Measurements from ENCODE around the gene WDR37. TPM values are rescaled to one million over a fixed set of nuclear protein-coding genes. Genes with fewer than 3 reads are reported as not detected.

Gene WDR37
- total and polyA plus RNA-seq, 4 donors: 3.9 to 25.9 (median 14.4) TPM

DNA sequence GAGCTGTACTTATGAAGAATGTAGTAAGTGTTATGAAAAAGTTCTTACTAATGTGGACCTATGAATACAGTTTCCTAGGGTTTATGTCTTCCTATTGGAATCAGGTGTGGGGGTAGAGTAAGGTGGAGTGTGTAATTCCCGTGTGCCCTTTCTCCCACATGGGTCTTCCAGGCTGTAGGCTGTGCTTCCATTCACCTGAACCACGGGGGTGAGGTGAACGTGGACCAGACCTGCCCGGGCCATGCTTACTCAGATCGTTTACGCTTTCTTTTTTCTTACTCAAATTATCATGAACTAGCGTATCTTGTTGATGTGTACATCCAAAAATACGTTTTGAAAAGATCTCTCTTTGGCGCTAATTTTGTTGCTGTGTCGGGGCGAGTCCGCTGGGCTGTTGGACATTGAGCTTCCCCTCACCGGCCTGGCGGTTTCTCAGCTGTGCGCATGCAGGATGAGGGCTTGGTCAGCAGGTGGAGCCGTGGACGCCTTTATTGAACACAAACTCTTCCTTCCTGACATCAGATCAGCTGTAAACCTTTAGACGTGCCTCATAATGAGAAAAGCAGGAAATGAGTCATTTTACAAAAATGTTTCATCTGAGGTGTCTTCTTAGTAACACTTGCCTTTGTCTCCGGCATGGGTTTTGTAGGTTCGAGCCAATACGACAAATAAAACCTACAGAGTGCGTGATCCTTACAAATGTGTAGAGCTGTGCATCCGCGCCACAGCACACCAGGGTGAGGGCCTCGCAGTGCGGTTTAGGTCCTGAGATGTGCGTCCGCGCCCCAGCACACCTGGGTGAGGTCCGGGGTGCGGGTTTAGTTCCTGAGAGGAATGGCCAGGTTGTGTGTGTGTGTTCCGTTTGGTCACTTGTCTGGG is 53.8 kb downstream of the WDR37 start:
- DNase-seq (no peak), ATAC-seq (ENCODE audit: low FRiP score) (no peak)
- peaks cover 0 to 10% of the 10 kb centered on the region in 2 donors for H3K36me3 ChIP-seq (ENCODE audit: control insufficient read depth in 1 of 2, insufficient read depth in 2 of 2, low read length in 1 of 2)
- H3K9me3 ChIP-seq (ENCODE audit: control insufficient read depth, low read length): no peaks in the 10 kb centered on the region
- no peaks in the 10 kb centered on the region for H3K27me3 ChIP-seq (ENCODE audit: control insufficient read depth in 1 of 2, insufficient read depth in 2 of 2, low read length in 1 of 2)
- no peak overlapping the region for H3K4me3 ChIP-seq (ENCODE audit: low read length in 2 of 2)
- no peak overlapping the region for H3K27ac ChIP-seq (ENCODE audit: low read depth in 1 of 2, low read length in 2 of 2)
- no peaks in the 10 kb centered on the region for H3K4me1 ChIP-seq (ENCODE audit: control insufficient read depth in 1 of 2, insufficient read depth in 2 of 2, low read length in 2 of 2)
- WGBS, 2 donors: 84 to 85% methylated on average over 32 of the region's 32 CpGs
- intact Hi-C loops (cut with DNase I): no loop called here

DNA sequence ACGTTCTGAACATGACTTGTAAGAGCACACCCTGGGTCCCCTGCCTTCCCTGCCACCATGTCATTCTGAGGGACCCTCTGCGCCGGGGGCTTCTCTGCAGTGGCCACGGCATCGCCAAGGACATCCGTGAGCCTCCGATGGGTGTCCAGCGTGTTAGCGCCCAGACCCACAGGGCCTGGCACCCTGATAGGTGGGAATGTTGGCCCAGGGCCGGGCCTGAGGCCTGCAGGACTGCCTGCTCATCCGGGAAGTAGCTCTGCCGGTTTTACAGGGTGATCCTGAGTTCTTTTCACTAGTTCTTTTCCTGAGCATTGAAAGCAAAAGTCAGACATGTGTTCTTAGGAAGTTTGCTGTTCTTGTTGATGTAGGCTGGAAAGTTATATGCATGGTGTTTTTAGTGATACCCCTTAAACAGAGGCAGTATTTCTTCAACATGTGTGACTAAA is 54.5 kb downstream of the WDR37 start:
- 79 to 84% methylated on average over 12 of the region's 12 CpGs for WGBS, 2 donors
- Histone ChIP-seq H3K9me3 (ENCODE audit: control insufficient read depth, low read length) (no peaks in the 10 kb centered on the region), H3K4me3 (ENCODE audit: low read length in 2 of 2) (no peak overlapping the region), H3K27me3 (ENCODE audit: control insufficient read depth in 1 of 2, insufficient read depth in 2 of 2, low read length in 1 of 2) (no peaks in the 10 kb centered on the region), H3K27ac (ENCODE audit: low read depth in 1 of 2, low read length in 2 of 2) (no peak overlapping the region), H3K4me1 (ENCODE audit: control insufficient read depth in 1 of 2, insufficient read depth in 2 of 2, low read length in 2 of 2) (no peaks in the 10 kb centered on the region), H3K36me3 (ENCODE audit: control insufficient read depth in 1 of 2, insufficient read depth in 2 of 2, low read length in 1 of 2) (peaks cover 0 to 10% of the 10 kb centered on the region in 2 donors)
- ATAC-seq (ENCODE audit: low FRiP score) (no peak), DNase-seq (no peak)
- intact Hi-C loops (cut with DNase I): no loop called here

DNA sequence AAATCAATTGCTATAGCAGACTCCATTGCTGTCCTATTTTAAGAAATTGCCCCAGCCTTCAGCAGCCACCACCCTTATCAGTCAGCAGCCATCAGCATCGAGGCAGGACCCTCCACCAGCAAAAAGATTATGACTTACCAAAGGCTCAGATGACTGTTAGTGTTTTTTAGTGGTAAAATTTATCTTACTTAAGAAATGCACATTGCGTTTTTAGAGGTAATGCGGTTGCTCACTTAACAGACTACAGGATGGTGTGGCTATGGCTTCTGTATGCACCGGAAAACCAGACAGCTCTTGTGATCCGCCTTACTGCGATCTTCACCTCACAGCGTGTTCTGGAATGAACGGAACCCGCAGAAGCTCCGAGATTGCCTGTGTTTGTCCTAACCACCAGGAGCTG is 58.1 kb downstream of the WDR37 start:
- no peak for DNase-seq
- H3K4me1 ChIP-seq (ENCODE audit: control insufficient read depth in 1 of 2, insufficient read depth in 2 of 2, low read length in 2 of 2): no peaks in the 10 kb centered on the region
- 82 to 88% methylated on average over 10 of the region's 10 CpGs for WGBS, 2 donors
- ATAC-seq (ENCODE audit: low FRiP score): no peak
- peaks cover 0 to 9% of the 10 kb centered on the region in 2 donors for H3K36me3 ChIP-seq (ENCODE audit: control insufficient read depth in 1 of 2, insufficient read depth in 2 of 2, low read length in 1 of 2)
- H3K4me3 ChIP-seq (ENCODE audit: low read length in 2 of 2): no peak overlapping the region
- H3K9me3 ChIP-seq (ENCODE audit: control insufficient read depth, low read length): no peaks in the 10 kb centered on the region
- intact Hi-C loops (cut with DNase I): no loop called here
- no peak overlapping the region for H3K27ac ChIP-seq (ENCODE audit: low read depth in 1 of 2, low read length in 2 of 2)
- H3K27me3 ChIP-seq (ENCODE audit: control insufficient read depth in 1 of 2, insufficient read depth in 2 of 2, low read length in 1 of 2): no peaks in the 10 kb centered on the region

DNA sequence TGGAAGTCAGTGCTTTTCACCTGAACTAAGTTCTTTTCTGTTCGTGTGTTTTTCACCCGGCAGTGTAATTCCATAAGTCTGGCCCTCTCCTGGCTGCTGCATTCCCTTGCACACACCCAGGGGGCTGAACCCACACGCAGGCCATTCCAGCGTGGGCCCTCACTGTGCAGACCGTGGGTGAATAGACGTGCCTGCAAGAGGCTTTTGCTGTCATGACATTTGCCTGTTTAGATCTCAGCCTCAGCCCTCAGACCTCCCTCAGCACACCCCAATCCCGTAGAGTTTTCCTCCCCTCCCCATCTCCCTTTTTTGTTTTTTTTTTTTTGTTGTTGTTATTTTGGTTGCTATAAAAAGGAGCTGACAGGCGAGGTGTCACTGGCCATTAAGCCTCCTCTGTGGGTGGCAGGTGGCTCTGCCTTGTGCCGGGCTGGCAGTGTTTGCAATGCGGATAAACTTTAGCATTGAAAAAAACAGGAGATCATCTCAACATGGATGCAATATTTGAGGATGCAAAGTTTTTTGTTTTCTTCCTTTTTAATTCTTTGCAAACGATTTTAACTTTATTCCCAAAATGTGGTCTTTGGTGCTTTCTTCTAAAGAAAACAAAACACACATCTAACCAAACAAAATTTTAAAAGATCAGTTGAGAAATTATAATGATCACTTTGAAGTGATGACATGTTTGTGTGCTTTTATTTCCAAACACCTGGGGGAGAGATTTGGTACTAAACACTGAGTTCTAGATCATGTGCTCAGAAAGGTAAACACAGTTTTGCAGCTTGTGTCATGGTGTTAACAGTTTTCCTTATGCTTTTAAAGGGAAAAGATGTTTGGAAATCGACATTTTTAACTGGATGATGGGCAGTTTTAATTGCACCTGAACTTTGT is 58.8 kb downstream of the WDR37 start:
- H3K36me3 ChIP-seq (ENCODE audit: control insufficient read depth in 1 of 2, insufficient read depth in 2 of 2, low read length in 1 of 2): peaks cover 0 to 9% of the 10 kb centered on the region in 2 donors
- H3K27me3 ChIP-seq (ENCODE audit: control insufficient read depth in 1 of 2, insufficient read depth in 2 of 2, low read length in 1 of 2): no peaks in the 10 kb centered on the region
- no peak overlapping the region for H3K27ac ChIP-seq (ENCODE audit: low read depth in 1 of 2, low read length in 2 of 2)
- ATAC-seq (ENCODE audit: low FRiP score): no peak
- DNase-seq: no peak
- WGBS, 2 donors: 66 to 68% methylated on average over 12 of the region's 12 CpGs
- intact Hi-C loops (cut with DNase I): no loop called here
- no peak overlapping the region for H3K4me3 ChIP-seq (ENCODE audit: low read length in 2 of 2)
- no peaks in the 10 kb centered on the region for H3K9me3 ChIP-seq (ENCODE audit: control insufficient read depth, low read length)
- no peaks in the 10 kb centered on the region for H3K4me1 ChIP-seq (ENCODE audit: control insufficient read depth in 1 of 2, insufficient read depth in 2 of 2, low read length in 2 of 2)

DNA sequence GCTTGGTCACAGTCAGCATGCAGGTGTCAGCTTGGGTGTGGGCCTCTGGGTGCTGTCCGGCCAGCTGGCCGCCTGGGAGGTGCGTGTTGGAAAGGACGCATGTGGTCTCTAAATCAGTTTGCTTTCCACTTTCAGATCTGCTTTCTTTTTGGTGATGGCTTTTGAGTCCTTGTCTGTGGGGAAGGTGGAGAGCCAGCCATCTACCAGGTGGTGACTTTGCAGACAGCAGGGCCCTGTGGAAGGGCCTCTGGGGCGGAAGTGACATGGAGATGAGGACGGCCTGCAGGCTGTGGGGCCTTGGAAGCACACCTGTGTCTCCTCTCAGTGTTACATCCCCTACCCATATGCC is 59.4 kb downstream of the WDR37 start:
- intact Hi-C loops (cut with DNase I): no loop called here
- WGBS, 2 donors: 84 to 89% methylated on average over 6 of the region's 6 CpGs
- ATAC-seq (ENCODE audit: low FRiP score): no peak
- Histone ChIP-seq H3K27me3 (ENCODE audit: control insufficient read depth in 1 of 2, insufficient read depth in 2 of 2, low read length in 1 of 2) (no peaks in the 10 kb centered on the region), H3K4me3 (ENCODE audit: low read length in 2 of 2) (no peak overlapping the region), H3K36me3 (ENCODE audit: control insufficient read depth in 1 of 2, insufficient read depth in 2 of 2, low read length in 1 of 2) (peaks cover 0 to 9% of the 10 kb centered on the region in 2 donors), H3K9me3 (ENCODE audit: control insufficient read depth, low read length) (no peaks in the 10 kb centered on the region), H3K4me1 (ENCODE audit: control insufficient read depth in 1 of 2, insufficient read depth in 2 of 2, low read length in 2 of 2) (no peaks in the 10 kb centered on the region), H3K27ac (ENCODE audit: low read depth in 1 of 2, low read length in 2 of 2) (no peak overlapping the region)
- DNase-seq: no peak

DNA sequence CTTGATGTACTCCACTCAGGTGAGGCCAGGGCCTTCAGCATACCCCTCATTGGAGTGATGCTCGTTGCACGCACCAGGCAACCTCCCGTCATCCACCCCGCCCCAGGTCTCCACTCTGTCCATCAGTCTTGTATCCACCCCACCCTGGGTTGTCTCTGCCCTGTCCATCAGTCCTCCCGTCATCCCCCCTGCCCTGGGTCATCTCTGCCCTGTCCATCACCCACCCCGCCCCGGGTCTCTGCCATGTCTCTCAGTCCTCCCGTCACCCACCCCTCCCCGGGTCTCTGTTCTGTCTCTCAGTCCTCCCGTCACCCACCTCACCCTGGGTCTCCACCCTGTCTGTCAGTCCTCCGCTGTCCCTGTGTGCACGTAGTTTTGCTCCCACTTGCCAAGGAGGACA is 59.9 kb downstream of the WDR37 start:
- peak; percentile 63 for ATAC-seq (ENCODE audit: low FRiP score)

DNA sequence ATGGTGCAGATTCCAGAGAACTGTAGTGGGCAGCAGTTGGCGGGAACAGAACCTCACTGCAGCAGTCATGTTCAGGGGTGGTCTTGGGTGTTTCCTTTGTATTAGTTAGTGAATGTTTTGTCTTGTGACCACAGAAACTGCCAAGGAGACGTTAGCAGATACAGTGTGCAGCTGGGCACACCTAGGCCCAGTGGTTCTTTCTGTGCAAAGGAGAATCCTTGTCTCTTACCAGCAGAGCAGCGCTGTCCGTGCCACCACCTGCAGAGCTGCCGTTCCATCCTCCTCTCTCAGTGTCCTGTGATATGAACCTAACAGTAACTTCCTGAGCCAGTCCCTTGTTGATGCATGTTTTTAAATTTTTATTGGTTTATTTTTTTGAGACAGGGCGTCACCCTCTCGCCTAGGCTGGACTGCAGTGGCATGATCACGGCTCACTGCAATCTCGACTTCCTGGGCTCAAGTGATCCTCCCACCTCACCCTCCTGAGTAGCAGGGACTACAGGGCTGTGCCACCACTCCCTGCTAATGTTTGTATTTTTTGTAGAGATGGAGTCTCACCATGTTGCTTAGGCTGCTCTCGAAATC is 60.6 kb downstream of the WDR37 start:
- no peak overlapping the region for H3K4me3 ChIP-seq (ENCODE audit: low read length in 2 of 2)
- H3K9me3 ChIP-seq (ENCODE audit: control insufficient read depth, low read length): no peaks in the 10 kb centered on the region
- H3K27ac ChIP-seq (ENCODE audit: low read depth in 1 of 2, low read length in 2 of 2): no peak overlapping the region
- intact Hi-C loops (cut with DNase I): no loop called here
- ATAC-seq (ENCODE audit: low FRiP score): no peak
- WGBS, 2 donors: 90% methylated on average over 10 of the region's 10 CpGs
- DNase-seq: no peak
- H3K36me3 ChIP-seq (ENCODE audit: control insufficient read depth in 1 of 2, insufficient read depth in 2 of 2, low read length in 1 of 2): peaks cover 0 to 11% of the 10 kb centered on the region in 2 donors
- H3K27me3 ChIP-seq (ENCODE audit: control insufficient read depth in 1 of 2, insufficient read depth in 2 of 2, low read length in 1 of 2): no peaks in the 10 kb centered on the region
- H3K4me1 ChIP-seq (ENCODE audit: control insufficient read depth in 1 of 2, insufficient read depth in 2 of 2, low read length in 2 of 2): no peaks in the 10 kb centered on the region

More for the DNA sequence above, 59.9 kb downstream of the WDR37 start:
- H3K27ac ChIP-seq (ENCODE audit: low read depth in 1 of 2, low read length in 2 of 2): no peak overlapping the region
- DNase-seq: no peak
- H3K4me3 ChIP-seq (ENCODE audit: low read length in 2 of 2): no peak overlapping the region
- 93 to 94% methylated on average over 12 of the region's 12 CpGs for WGBS, 2 donors
- intact Hi-C loops (cut with DNase I): no loop called here
- H3K9me3 ChIP-seq (ENCODE audit: control insufficient read depth, low read length): no peaks in the 10 kb centered on the region
- peaks cover 0 to 9% of the 10 kb centered on the region in 2 donors for H3K36me3 ChIP-seq (ENCODE audit: control insufficient read depth in 1 of 2, insufficient read depth in 2 of 2, low read length in 1 of 2)
- no peaks in the 10 kb centered on the region for H3K4me1 ChIP-seq (ENCODE audit: control insufficient read depth in 1 of 2, insufficient read depth in 2 of 2, low read length in 2 of 2)
- H3K27me3 ChIP-seq (ENCODE audit: control insufficient read depth in 1 of 2, insufficient read depth in 2 of 2, low read length in 1 of 2): no peaks in the 10 kb centered on the region

DNA sequence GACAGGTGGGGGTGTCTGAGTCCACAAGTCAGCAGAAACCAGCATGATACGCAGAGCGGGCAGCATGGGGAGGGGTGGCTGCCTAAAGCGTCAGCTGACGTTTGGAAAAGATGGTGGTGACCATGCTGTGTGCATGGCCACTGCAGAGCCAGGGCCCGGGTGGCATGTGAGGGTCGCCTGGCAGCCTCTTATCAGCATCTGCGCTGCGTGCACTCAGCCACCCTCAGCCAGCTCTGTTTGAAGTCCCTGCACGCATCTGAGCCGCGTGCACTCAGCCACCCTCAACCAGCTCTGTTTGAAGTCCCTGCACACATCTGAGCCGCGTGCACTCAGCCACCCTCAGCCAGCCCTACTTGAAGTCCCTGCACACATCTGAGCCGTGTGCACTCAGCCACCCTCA is 61.5 kb downstream of the WDR37 start:
- H3K36me3 ChIP-seq (ENCODE audit: control insufficient read depth in 1 of 2, insufficient read depth in 2 of 2, low read length in 1 of 2): peaks cover 0 to 8% of the 10 kb centered on the region in 2 donors
- 71% methylated on average over 13 to 14 of the region's 14 CpGs for WGBS, 2 donors
- intact Hi-C loops (cut with DNase I): no loop called here

More for the DNA sequence above, 61.5 kb downstream of the WDR37 start:
- no peak overlapping the region for H3K27ac ChIP-seq (ENCODE audit: low read depth in 1 of 2, low read length in 2 of 2)
- H3K27me3 ChIP-seq (ENCODE audit: control insufficient read depth in 1 of 2, insufficient read depth in 2 of 2, low read length in 1 of 2): no peaks in the 10 kb centered on the region
- ATAC-seq (ENCODE audit: low FRiP score) (no peak), DNase-seq (no peak)
- H3K4me1 ChIP-seq (ENCODE audit: control insufficient read depth in 1 of 2, insufficient read depth in 2 of 2, low read length in 2 of 2): no peaks in the 10 kb centered on the region
- H3K4me3 ChIP-seq (ENCODE audit: low read length in 2 of 2): no peak overlapping the region
- H3K9me3 ChIP-seq (ENCODE audit: control insufficient read depth, low read length): no peaks in the 10 kb centered on the region
